Muscle layer of duodenum (tissue), 2 donors: ENCODE measurements around the gene EGF.

Experiments used
- H3K27ac ChIP-seq: one replicate; pipeline ENCODE4 v1.7.0; 2013; ENCODE audit warnings: mild to moderate bottlenecking, low read length
- H3K27me3 ChIP-seq: one replicate; pipeline ENCODE4 v1.7.0; 2013; ENCODE audit warnings: low read depth, mild to moderate bottlenecking, control low read depth, low read length
- H3K36me3 ChIP-seq, 2 donors: one replicate each; pipeline ENCODE4 v1.7.0; 2013; ENCODE audit warnings: low read length in 2 of 2, control low read depth in 1 of 2, mild to moderate bottlenecking in 1 of 2; ENCODE audit not compliant: insufficient read depth in 2 of 2, control insufficient read depth in 1 of 2
- H3K4me1 ChIP-seq, 2 donors: one replicate each; pipeline ENCODE4 v1.7.0; 2013; ENCODE audit warnings: low read length in 2 of 2, mild to moderate bottlenecking in 2 of 2, control low read depth in 1 of 2, moderate library complexity in 1 of 2; ENCODE audit not compliant: insufficient read depth in 2 of 2, control insufficient read depth in 1 of 2
- H3K4me3 ChIP-seq, 2 donors: one replicate each; pipeline ENCODE4 v1.7.0; 2013; ENCODE audit warnings: low read length in 2 of 2, low read depth in 1 of 2, mild to moderate bottlenecking in 1 of 2
- H3K9me3 ChIP-seq, 2 donors: one replicate each; pipeline ENCODE4 v1.7.0; 2013; ENCODE audit warnings: low read length in 2 of 2, control low read depth in 1 of 2, mild to moderate bottlenecking in 1 of 2; ENCODE audit not compliant: control insufficient read depth in 1 of 2
- donor health status: healthy.

EGF gene

DNA sequence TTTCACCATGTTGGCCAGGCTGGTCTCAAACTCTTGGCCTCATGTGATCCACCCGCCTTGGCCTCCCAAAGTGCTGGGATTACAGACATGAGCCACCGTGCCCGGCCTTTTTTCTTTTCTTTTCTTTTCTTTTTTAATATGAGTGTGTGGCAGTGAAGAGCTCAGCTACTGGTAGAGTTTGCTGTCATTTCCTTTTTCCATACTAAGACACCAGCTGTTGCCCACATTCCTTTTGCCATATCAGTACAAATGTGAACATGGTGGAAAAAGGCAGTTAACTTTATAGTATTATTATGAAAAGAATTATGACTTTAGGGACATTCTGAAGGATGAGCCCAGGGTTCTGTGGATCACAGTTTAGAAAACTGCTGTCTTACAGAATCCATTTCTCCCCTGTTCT, 69.8 kb downstream of the EGF start:
- H3K4me1 ChIP-seq: no peaks in the 10 kb centered on the region
- no peaks in the 10 kb centered on the region for H3K9me3 ChIP-seq
- H3K4me3 ChIP-seq: no peak overlapping the region
- no peaks in the 10 kb centered on the region for H3K27me3 ChIP-seq
- no peaks in the 10 kb centered on the region for H3K36me3 ChIP-seq
- H3K27ac ChIP-seq: no peak overlapping the region

DNA sequence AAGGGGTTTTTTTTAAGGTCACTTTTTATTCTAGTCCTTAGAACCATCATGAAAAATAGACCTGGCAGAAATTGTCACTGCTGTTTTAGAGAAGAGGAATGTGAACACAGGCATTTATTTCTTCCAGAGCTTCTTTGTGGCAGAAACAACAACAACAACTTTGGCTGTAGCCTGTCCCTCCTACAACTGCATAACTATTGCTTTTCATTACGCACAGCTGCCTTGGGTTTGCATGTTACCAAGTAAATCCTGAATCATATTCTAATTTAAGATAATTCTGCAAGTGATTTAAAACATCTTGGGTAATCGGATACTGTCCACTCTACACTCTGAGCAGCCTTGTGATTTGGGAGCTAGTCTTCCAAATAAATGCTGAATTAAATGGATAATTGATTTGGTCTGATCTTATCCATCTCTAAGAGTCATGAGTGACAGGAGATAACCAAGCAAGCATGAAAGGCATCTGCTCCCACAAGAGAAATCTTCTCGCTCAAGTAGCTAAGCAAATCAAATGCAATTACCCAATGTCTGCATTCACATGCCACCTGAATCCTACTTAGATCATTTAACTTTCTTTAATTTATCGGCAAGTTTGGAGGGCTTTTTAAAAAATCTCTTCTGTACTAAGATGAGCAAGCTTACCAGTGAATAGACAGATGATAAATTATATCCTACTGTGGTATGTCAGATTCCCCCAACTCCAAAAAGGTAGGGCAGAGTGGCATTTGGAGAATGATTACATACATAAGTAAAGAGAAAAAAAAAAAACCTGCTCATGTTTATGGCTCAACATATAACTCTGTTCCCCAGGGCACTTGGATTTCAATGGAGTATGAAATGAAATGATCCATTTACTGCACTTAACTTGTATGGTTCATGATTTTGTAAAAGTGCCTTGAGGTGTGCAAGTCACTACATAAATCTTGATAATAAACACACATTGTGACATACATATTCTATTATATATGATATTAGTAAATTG, 73.6 kb downstream of the EGF start:
- Histone ChIP-seq H3K27ac (no peak overlapping the region), H3K9me3 (no peaks in the 10 kb centered on the region), H3K4me3 (no peak overlapping the region), H3K27me3 (no peaks in the 10 kb centered on the region), H3K36me3 (no peaks in the 10 kb centered on the region), H3K4me1 (no peaks in the 10 kb centered on the region)

DNA sequence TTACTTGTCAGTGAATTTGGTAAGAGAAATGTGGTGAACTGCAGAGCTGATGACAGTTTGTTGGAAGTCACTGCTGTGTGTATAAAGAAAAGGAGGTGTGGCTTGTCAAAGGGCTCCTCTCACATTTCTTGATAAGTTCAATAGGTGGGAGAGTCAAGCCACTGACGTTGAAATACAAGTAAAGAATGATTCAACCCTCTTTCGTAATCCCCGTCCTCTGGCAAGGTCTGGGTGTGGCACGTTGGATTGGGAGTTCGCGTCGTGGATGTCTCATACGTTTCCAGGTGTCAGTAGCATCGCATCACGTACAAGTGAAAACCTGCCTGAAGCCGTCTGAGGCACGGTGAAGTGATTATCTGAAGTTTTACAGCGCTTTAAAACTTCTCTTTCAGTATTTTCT, 76.4 kb downstream of the EGF start:
- Histone ChIP-seq H3K9me3 (no peaks in the 10 kb centered on the region), H3K4me1 (no peaks in the 10 kb centered on the region), H3K4me3 (no peak overlapping the region), H3K27me3 (no peaks in the 10 kb centered on the region), H3K27ac (no peak overlapping the region), H3K36me3 (no peaks in the 10 kb centered on the region)

DNA sequence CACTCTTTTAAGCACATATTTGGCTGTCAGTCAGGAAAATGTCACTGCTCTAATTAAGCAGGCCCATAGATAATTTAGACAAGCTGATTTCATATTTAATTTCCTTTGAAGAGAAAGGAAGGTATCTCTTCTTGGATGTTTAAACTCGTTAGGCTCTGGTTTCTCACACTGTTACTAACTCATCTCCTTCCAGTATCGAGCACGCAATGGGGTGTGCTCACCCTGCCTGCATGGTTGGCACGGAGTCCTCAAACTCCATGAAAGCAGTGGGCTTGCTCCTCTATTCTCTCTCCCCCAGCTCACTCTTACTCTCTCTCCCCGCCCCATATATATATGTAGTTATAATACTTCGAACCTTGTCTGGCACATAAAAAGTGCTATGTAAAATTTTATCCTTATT, 76.9 kb downstream of the EGF start:
- no peaks in the 10 kb centered on the region for H3K9me3 ChIP-seq
- H3K4me3 ChIP-seq: no peak overlapping the region
- H3K27ac ChIP-seq: no peak overlapping the region
- H3K4me1 ChIP-seq: no peaks in the 10 kb centered on the region
- H3K36me3 ChIP-seq: no peaks in the 10 kb centered on the region
- no peaks in the 10 kb centered on the region for H3K27me3 ChIP-seq

DNA sequence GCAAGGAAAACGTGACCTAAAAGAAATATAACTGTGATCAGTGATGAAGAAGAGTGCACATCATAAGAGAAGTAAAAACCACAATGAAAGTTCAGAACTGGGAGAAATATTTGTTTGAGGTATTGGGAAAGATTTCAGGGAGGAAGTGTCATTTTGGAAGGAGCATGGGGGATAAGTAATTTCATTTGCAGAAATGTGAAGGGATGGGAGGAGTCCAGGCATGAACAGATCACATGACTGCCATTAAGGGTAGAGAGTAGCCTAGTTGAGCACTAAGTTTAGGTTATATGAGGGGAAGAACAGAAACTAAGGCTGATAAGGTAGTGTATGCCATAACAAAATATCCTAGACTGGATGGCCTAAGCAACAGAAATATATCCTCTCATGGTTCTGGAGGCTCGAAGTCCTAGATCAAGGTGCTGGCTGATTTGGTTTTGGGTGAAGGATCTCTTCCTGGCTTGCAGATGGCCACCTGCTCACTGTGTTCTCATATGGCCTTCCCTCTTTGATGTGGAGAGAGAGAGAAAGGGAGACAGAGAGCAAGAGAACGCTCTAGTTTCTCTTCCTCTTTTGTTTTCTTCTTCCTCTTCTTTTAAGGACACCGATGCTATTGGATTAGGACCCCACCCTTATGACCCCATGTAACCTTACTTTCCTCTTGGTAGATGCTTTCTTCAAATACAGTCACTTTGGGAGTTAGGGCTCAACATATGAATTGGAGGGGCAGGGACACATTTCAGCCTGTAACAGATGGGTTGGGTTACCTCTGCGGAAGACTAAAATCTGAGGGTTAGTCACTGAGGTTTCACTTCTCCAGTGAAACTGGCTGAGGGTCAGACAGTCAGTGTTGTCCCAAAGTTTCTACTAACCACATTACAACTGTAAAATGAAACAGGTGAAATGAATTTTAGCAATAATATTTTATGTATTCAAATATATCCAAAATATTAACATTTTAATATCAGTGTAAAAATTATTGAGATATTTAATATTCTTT, 77.9 kb downstream of the EGF start:
- Histone ChIP-seq H3K27me3 (no peaks in the 10 kb centered on the region), H3K4me3 (no peak overlapping the region), H3K4me1 (no peaks in the 10 kb centered on the region), H3K36me3 (no peaks in the 10 kb centered on the region), H3K9me3 (no peaks in the 10 kb centered on the region), H3K27ac (no peak overlapping the region)

DNA sequence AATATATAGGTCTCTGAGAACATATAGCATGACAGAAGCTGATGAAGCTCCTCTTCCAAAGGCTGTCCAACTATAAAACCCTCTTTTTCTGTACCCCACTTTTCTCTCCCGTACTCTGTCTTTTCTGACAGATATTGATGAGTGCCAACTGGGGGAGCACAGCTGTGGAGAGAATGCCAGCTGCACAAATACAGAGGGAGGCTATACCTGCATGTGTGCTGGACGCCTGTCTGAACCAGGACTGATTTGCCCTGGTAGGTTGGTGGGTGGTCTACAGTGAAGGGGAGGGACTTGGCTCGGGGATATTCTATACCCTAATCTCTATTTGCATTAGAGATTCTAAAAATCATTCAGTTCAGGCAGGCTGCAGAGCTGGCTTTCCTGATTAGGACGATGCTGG, 80.4 kb downstream of the EGF start:
- Histone ChIP-seq H3K4me3 (no peak overlapping the region), H3K9me3 (no peaks in the 10 kb centered on the region), H3K4me1 (no peaks in the 10 kb centered on the region), H3K27ac (no peak overlapping the region), H3K36me3 (no peaks in the 10 kb centered on the region), H3K27me3 (no peaks in the 10 kb centered on the region)

DNA sequence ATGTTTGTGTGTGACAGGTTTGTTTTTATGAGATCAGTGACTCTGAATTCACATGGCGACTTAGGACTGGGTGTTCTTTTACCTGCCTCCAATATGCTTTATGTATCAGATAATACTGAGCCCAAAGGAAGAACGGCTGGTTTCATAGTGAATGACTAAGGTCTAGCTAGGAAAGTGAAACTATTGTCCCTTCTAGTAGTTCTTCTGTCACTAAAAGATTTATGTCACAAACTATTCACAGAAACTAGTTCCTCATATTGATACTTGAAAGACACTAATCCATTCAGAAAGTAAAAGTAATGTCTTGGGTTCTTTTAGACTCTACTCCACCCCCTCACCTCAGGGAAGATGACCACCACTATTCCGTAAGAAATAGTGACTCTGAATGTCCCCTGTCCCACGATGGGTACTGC, 81.7 kb downstream of the EGF start:
- Histone ChIP-seq H3K4me3 (no peak overlapping the region), H3K27ac (no peak overlapping the region), H3K27me3 (no peaks in the 10 kb centered on the region), H3K4me1 (no peaks in the 10 kb centered on the region), H3K9me3 (no peaks in the 10 kb centered on the region), H3K36me3 (no peaks in the 10 kb centered on the region)

DNA sequence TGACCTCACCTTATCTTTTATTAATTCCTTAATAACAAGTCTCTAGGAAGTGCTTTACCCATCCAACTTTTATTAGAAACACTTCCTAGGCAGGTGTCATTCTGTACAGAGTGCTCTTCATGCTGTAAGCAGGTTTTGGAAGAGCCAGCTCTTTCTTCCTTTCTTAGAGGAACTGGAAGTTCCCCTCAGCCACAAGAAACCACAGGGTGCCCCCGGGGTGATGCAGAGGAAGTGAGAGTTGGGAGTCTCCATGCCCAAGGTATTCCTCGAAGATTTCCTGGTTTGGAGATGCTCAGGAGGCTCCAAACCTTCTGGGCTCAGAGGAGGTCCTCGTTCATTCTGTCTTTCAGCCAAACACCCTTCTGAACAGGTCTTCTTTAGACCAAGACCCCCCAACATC, 83.8 kb downstream of the EGF start:
- Histone ChIP-seq H3K27me3 (no peaks in the 10 kb centered on the region), H3K36me3 (no peaks in the 10 kb centered on the region), H3K4me1 (no peaks in the 10 kb centered on the region), H3K27ac (no peak overlapping the region), H3K9me3 (no peaks in the 10 kb centered on the region), H3K4me3 (no peak overlapping the region)

DNA sequence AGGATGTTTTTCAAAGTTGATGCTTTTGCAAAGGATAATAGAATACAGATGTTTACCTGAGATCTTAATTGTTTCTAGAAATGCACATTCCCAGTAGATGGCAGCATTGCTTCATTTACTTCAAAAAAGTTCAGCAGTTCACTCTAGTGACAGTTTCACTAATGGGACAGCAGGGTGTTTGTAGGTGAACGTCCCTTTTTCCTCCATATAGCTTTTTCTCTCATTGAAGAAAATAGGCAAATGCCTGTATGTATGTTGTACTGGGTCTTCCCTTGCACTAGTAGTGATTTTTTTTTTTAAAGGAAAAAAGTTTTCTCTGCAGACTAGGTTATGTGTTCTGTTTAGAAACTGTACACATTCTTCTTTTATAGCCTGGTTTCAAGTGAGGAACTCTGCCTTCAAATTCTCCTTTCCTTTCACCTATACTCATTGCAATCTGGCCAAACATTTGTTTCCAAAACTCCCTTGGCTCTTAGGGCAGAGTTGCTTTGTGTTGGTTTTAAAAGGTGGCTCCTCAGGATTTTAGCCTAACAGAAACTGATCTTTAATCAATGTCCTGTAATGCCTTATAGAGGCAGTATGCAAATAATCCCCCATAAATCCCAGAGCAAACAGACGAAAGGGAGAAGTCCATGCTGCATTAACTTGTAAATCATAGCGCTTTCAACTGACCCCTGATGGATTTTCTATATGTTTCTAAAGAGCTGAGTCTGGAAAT, 86.3 kb downstream of the EGF start:
- Histone ChIP-seq H3K27me3 (no peaks in the 10 kb centered on the region), H3K36me3 (no peaks in the 10 kb centered on the region), H3K9me3 (no peaks in the 10 kb centered on the region), H3K27ac (no peak overlapping the region), H3K4me1 (no peaks in the 10 kb centered on the region), H3K4me3 (no peak overlapping the region)

DNA sequence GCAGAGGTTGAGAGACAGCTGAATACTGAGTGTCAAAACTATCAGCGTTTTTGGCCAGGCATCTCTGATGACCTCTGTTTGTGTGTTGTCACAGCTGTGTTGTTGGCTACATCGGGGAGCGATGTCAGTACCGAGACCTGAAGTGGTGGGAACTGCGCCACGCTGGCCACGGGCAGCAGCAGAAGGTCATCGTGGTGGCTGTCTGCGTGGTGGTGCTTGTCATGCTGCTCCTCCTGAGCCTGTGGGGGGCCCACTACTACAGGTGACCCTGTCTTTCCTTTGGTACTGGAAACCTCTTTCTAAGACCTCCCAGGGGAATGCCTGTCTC, 86.9 kb downstream of the EGF start:
- no peak overlapping the region for H3K27ac ChIP-seq
- no peaks in the 10 kb centered on the region for H3K27me3 ChIP-seq
- no peaks in the 10 kb centered on the region for H3K9me3 ChIP-seq
- no peaks in the 10 kb centered on the region for H3K4me1 ChIP-seq
- no peak overlapping the region for H3K4me3 ChIP-seq
- H3K36me3 ChIP-seq: no peaks in the 10 kb centered on the region

DNA sequence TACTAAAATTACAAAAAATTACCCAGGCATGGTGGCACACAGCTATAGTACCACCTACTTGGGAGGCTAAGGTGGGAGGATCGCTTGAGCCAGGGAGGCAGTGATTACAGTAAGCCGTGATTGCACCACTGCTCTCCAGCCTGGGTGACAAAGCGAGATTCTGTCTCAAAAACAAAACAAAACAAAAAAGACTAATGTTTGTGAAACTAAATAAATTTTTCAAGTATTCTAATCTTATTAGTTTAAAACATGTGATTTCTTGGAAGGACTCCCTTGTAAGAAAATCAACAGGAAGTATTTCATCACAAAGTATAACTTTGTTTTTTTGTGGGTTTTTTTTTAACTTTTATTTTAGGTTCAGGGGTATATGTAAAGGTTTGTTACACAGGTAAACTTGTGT, 89.6 kb downstream of the EGF start:
- H3K27me3 ChIP-seq: no peaks in the 10 kb centered on the region
- H3K27ac ChIP-seq: no peak overlapping the region
- H3K4me1 ChIP-seq: no peaks in the 10 kb centered on the region
- no peaks in the 10 kb centered on the region for H3K36me3 ChIP-seq
- H3K4me3 ChIP-seq: no peak overlapping the region
- H3K9me3 ChIP-seq: no peaks in the 10 kb centered on the region
